RPMI8226 (cell line): ENCODE measurements around the gene DDX50.
A peak's percentile ranks its signal among the peaks of the same experiment; 100 is the strongest.

ENCODE experiments used
- DNase-seq: peaks from one replicate; pipeline ENCODE4 v3.0.0-alpha.2; 2015

DDX50 gene

GRCh38 chr10:68988530-68989316 is 87.6 kb downstream of the DDX50 start, which contains the start of gene KIFBP:
KIFBP (plus strand) TSS chr10:68988803; CDS start chr10:68988833, 30 bp downstream.
- peak; percentile 90 for DNase-seq

- no peak for DNase-seq
These were observed 88.3 kb downstream of the DDX50 start for GRCh38 chr10:68989317-68989990.

- no peak for DNase-seq
These were observed 91.7 kb downstream of the DDX50 start for GRCh38 chr10:68992636-68993440.
